ENCODE measurements around the gene PXMP2.

PXMP2 gene

DNA sequence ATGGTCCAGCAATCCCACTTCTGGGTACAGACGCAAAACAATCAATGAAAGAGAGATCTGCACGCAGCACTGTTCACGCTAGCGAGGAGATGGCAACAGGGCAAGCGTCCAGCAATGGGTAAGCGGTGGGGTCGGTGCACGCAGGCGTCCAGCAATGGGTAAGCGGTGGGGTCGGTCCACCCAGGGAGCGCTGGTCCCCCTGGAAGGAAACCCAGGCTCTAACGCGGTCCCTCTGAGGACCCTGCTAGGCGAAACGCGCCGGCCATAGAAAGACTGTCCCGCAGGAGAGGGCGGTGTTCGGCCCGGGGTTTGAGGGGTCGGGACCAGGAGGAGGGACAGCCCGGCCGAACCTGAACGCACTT, 22.6 kb downstream of the PXMP2 start:
- H3K4me3 ChIP-seq (ENCODE audit: low read depth, low read length), result peak overlapping the region; percentile 92
- peak overlapping the region; percentile 88 for H3K4me2 ChIP-seq (ENCODE audit: low read length)
- H2BK120ac ChIP-seq (ENCODE audit: insufficient read depth, low read length, poor library complexity), result peak overlapping the region; percentile 59
- DNase-seq, result no peak
- H3K9ac ChIP-seq (ENCODE audit: low read length), result peak overlapping the region; percentile 77
- H3K18ac ChIP-seq (ENCODE audit: low read length), result peak overlapping the region; percentile 86
- H4K8ac ChIP-seq (ENCODE audit: low read depth, low read length), result peak overlapping the region; percentile 94
- no peaks in the 10 kb centered on the region for H3K9me3 ChIP-seq (ENCODE audit: insufficient read depth, low read depth, low read length)
- H4K91ac ChIP-seq (ENCODE audit: low read depth, low read length), result peak overlapping the region; percentile 68
- H2AK5ac ChIP-seq (ENCODE audit: low read length), result peak overlapping the region; percentile 18
- H2BK5ac ChIP-seq (ENCODE audit: low read depth, low read length, poor library complexity), result peak overlapping the region; percentile 55
- H3K79me2 ChIP-seq (ENCODE audit: control insufficient read depth, insufficient read depth, low read length, poor library complexity), result peaks cover 11% of the 10 kb centered on the region
- H3K27ac ChIP-seq (ENCODE audit: low read depth, low read length), result peak overlapping the region; percentile 88
- H3K14ac ChIP-seq (ENCODE audit: low read length), result peak overlapping the region; percentile 88
- H2AFZ ChIP-seq (ENCODE audit: insufficient read depth, low read length, poor library complexity), result peak overlapping the region; percentile 82
- H2BK12ac ChIP-seq (ENCODE audit: low read length), result no peak overlapping the region
- peaks cover 2 to 4% of the 10 kb centered on the region in 2 experiments for H3K4me1 ChIP-seq (ENCODE audit: control insufficient read depth in 1 of 2, insufficient read depth in 2 of 2, low read length in 2 of 2)
- no peaks in the 10 kb centered on the region for H3K27me3 ChIP-seq (ENCODE audit: insufficient read depth, low read length)
- peak overlapping the region; percentile 86 for H4K12ac ChIP-seq (ENCODE audit: low read depth, low read length)
- no CpG with 5 or more reads among the region's 26 CpGs for WGBS (ENCODE audit: extremely low coverage, insufficient coverage, insufficient read length)
- peaks cover 7 to 8% of the 10 kb centered on the region in 2 experiments for H3K36me3 ChIP-seq (ENCODE audit: control insufficient read depth in 1 of 2, insufficient read depth in 2 of 2, low read length in 2 of 2)
- no peak overlapping the region for H3K23ac ChIP-seq (ENCODE audit: low read length)
- H3K79me1 ChIP-seq (ENCODE audit: low read length), result peaks cover 12% of the 10 kb centered on the region
- H3K4ac ChIP-seq (ENCODE audit: low read depth, low read length), result peak overlapping the region; percentile 91

GRCh38 chr12:132710405-132711079, 23.2 kb downstream of the PXMP2 start, which contains the start of gene PGAM5:
Gene PGAM5 (plus strand): TSS chr12:132710842. CDS start chr12:132710877, 35 bp downstream.
- H4K91ac ChIP-seq (ENCODE audit: low read depth, low read length), result peak within 1 kb of the TSS; percentile 68
- no peak within 1 kb of the TSS for H2BK12ac ChIP-seq (ENCODE audit: low read length)
- peak within 1 kb of the TSS; percentile 55 for H2BK5ac ChIP-seq (ENCODE audit: low read depth, low read length, poor library complexity)
- peaks cover 12% of the 10 kb centered on the region for H3K79me1 ChIP-seq (ENCODE audit: low read length)
- peak within 1 kb of the TSS; percentile 86 for H4K12ac ChIP-seq (ENCODE audit: low read depth, low read length)
- H3K27me3 ChIP-seq (ENCODE audit: insufficient read depth, low read length), result no peaks in the 10 kb centered on the region
- peak within 1 kb of the TSS; percentile 82 for H2AFZ ChIP-seq (ENCODE audit: insufficient read depth, low read length, poor library complexity)
- no peak within 1 kb of the TSS for H3K23ac ChIP-seq (ENCODE audit: low read length)
- H2AK5ac ChIP-seq (ENCODE audit: low read length), result peak within 1 kb of the TSS; percentile 18
- peak within 1 kb of the TSS; percentile 91 for H3K9ac ChIP-seq (ENCODE audit: low read length)
- peaks cover 11% of the 10 kb centered on the region for H3K79me2 ChIP-seq (ENCODE audit: control insufficient read depth, insufficient read depth, low read length, poor library complexity)
- no CpG with 5 or more reads among the region's 94 CpGs for WGBS (ENCODE audit: extremely low coverage, insufficient coverage, insufficient read length)
- peaks cover 7 to 8% of the 10 kb centered on the region in 2 experiments for H3K36me3 ChIP-seq (ENCODE audit: control insufficient read depth in 1 of 2, insufficient read depth in 2 of 2, low read length in 2 of 2)
- H3K9me3 ChIP-seq (ENCODE audit: insufficient read depth, low read depth, low read length), result no peaks in the 10 kb centered on the region
- peak within 1 kb of the TSS; percentile 59 for H2BK120ac ChIP-seq (ENCODE audit: insufficient read depth, low read length, poor library complexity)
- H3K27ac ChIP-seq (ENCODE audit: low read depth, low read length), result peak within 1 kb of the TSS; percentile 88
- peak within 1 kb of the TSS; percentile 92 for H3K4me3 ChIP-seq (ENCODE audit: low read depth, low read length)
- H3K18ac ChIP-seq (ENCODE audit: low read length), result peak within 1 kb of the TSS; percentile 86
- DNase-seq, result peak; percentile 85 to 91
- peak within 1 kb of the TSS; percentile 88 for H3K4me2 ChIP-seq (ENCODE audit: low read length)
- H3K14ac ChIP-seq (ENCODE audit: low read length), result peak within 1 kb of the TSS; percentile 88
- peaks cover 2 to 4% of the 10 kb centered on the region in 2 experiments for H3K4me1 ChIP-seq (ENCODE audit: control insufficient read depth in 1 of 2, insufficient read depth in 2 of 2, low read length in 2 of 2)
- H4K8ac ChIP-seq (ENCODE audit: low read depth, low read length), result peak within 1 kb of the TSS; percentile 94
- peak within 1 kb of the TSS; percentile 91 for H3K4ac ChIP-seq (ENCODE audit: low read depth, low read length)

- Histone ChIP-seq H2BK5ac (ENCODE audit: low read depth, low read length, poor library complexity) (no peak overlapping the region), H3K14ac (ENCODE audit: low read length) (peak overlapping the region; percentile 59), H2AK5ac (ENCODE audit: low read length) (no peak overlapping the region), H3K4ac (ENCODE audit: low read depth, low read length) (peak overlapping the region; percentile 19), H4K12ac (ENCODE audit: low read depth, low read length) (peak overlapping the region; percentile 4), H2BK12ac (ENCODE audit: low read length) (no peak overlapping the region), H3K23ac (ENCODE audit: low read length) (no peak overlapping the region), H3K27me3 (ENCODE audit: insufficient read depth, low read length) (no peaks in the 10 kb centered on the region), H4K8ac (ENCODE audit: low read depth, low read length) (peak overlapping the region; percentile 76), H3K4me3 (ENCODE audit: low read depth, low read length) (peak overlapping the region; percentile 92), H3K4me1 (ENCODE audit: control insufficient read depth in 1 of 2, insufficient read depth in 2 of 2, low read length in 2 of 2) (peaks cover 2 to 4% of the 10 kb centered on the region in 2 experiments), H3K9ac (ENCODE audit: low read length) (peak overlapping the region; percentile 91), H3K18ac (ENCODE audit: low read length) (peak overlapping the region; percentile 65), H3K79me2 (ENCODE audit: control insufficient read depth, insufficient read depth, low read length, poor library complexity) (peaks cover 11% of the 10 kb centered on the region), H3K9me3 (ENCODE audit: insufficient read depth, low read depth, low read length) (no peaks in the 10 kb centered on the region), H4K91ac (ENCODE audit: low read depth, low read length) (peak overlapping the region; percentile 45), H3K27ac (ENCODE audit: low read depth, low read length) (peak overlapping the region; percentile 58), H2BK120ac (ENCODE audit: insufficient read depth, low read length, poor library complexity) (no peak overlapping the region), H2AFZ (ENCODE audit: insufficient read depth, low read length, poor library complexity) (peak overlapping the region; percentile 65), H3K79me1 (ENCODE audit: low read length) (peaks cover 12% of the 10 kb centered on the region), H3K36me3 (ENCODE audit: control insufficient read depth in 1 of 2, insufficient read depth in 2 of 2, low read length in 2 of 2) (peaks cover 9 to 12% of the 10 kb centered on the region in 2 experiments), H3K4me2 (ENCODE audit: low read length) (peak overlapping the region; percentile 88)
- no CpG with 5 or more reads among the region's 59 CpGs for WGBS (ENCODE audit: extremely low coverage, insufficient coverage, insufficient read length)
- DNase-seq, result peak in 1 of 2 donors; percentile 49
These were observed 23.9 kb downstream of the PXMP2 start for GRCh38 chr12:132711080-132711843.

DNA sequence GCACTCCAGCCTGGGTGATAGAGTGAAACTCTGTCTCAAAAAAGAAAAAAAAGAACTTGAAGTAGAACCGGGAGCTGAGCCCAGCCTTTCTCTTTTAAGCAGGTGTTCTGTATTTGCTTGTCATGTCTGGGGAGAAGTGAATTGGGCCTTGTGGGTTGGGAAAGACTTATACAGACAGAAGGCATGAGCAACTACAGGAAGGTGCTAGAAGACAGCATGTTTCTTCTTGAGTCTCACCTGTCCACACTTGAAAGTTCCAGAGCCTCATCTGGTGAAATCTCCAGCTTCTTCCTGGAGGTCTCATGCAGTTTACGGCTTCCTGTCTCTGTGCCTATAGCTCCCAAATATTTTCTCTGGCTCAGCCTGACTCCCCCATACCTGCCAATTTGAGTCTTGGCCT, 25.7 kb downstream of the PXMP2 start:
- Histone ChIP-seq H3K18ac (ENCODE audit: low read length) (no peak overlapping the region), H3K36me3 (ENCODE audit: control insufficient read depth in 1 of 2, insufficient read depth in 2 of 2, low read length in 2 of 2) (peaks cover 24 to 29% of the 10 kb centered on the region in 2 experiments)

More for the DNA sequence above, 25.7 kb downstream of the PXMP2 start:
- Histone ChIP-seq H3K4me1 (ENCODE audit: control insufficient read depth in 1 of 2, insufficient read depth in 2 of 2, low read length in 2 of 2) (peaks cover 2 to 4% of the 10 kb centered on the region in 2 experiments), H2BK5ac (ENCODE audit: low read depth, low read length, poor library complexity) (no peak overlapping the region), H3K14ac (ENCODE audit: low read length) (no peak overlapping the region), H3K79me1 (ENCODE audit: low read length) (peaks cover 12% of the 10 kb centered on the region), H2BK120ac (ENCODE audit: insufficient read depth, low read length, poor library complexity) (no peak overlapping the region), H4K8ac (ENCODE audit: low read depth, low read length) (no peak overlapping the region), H3K9ac (ENCODE audit: low read length) (no peak overlapping the region), H2AK5ac (ENCODE audit: low read length) (no peak overlapping the region), H2BK12ac (ENCODE audit: low read length) (no peak overlapping the region), H3K4ac (ENCODE audit: low read depth, low read length) (peak overlapping the region; percentile 24), H3K79me2 (ENCODE audit: control insufficient read depth, insufficient read depth, low read length, poor library complexity) (peaks cover 11% of the 10 kb centered on the region), H2AFZ (ENCODE audit: insufficient read depth, low read length, poor library complexity) (no peak overlapping the region), H3K4me3 (ENCODE audit: low read depth, low read length) (no peak overlapping the region), H3K4me2 (ENCODE audit: low read length) (no peak overlapping the region), H3K23ac (ENCODE audit: low read length) (no peak overlapping the region), H3K27ac (ENCODE audit: low read depth, low read length) (no peak overlapping the region), H3K27me3 (ENCODE audit: insufficient read depth, low read length) (no peaks in the 10 kb centered on the region), H4K91ac (ENCODE audit: low read depth, low read length) (no peak overlapping the region), H3K9me3 (ENCODE audit: insufficient read depth, low read depth, low read length) (no peaks in the 10 kb centered on the region), H4K12ac (ENCODE audit: low read depth, low read length) (no peak overlapping the region)
- no peak for DNase-seq
- no CpG with 5 or more reads among the region's 2 CpGs for WGBS (ENCODE audit: extremely low coverage, insufficient coverage, insufficient read length)

Measured in trophoblast cell (in vitro differentiated cells and primary cell).